HL-60 (cell line): ENCODE measurements around the gene DAB2IP.

Source experiments
- CTCF ChIP-seq: IDR thresholded peaks from one replicate; pipeline ENCODE4 v1.5.1; 2011; ENCODE audit warnings: low read length, control low read depth, inconsistent platforms; ENCODE audit not compliant: insufficient read depth
- POLR2AphosphoS5 ChIP-seq: IDR thresholded peaks from 2 replicates; pipeline ENCODE4 v1.6.1; 2012; ENCODE audit warnings: low read depth
- REST ChIP-seq: IDR thresholded peaks from 2 replicates; pipeline ENCODE4 v1.6.1; 2012; ENCODE audit warnings: low read depth; ENCODE audit not compliant: insufficient replicate concordance
- SPI1 ChIP-seq: IDR thresholded peaks from 2 replicates; pipeline ENCODE4 v1.6.1; 2012; ENCODE audit warnings: low read depth, mild to moderate bottlenecking, borderline replicate concordance

GRCh38 chr9:121780177-121781040 lies 129.0 kb downstream of the DAB2IP start:
- TF ChIP-seq POLR2AphosphoS5 (no peak), CTCF (no peak), REST (no peak), SPI1 (no peak)
